ENCODE data around the gene NRBF2. TPM values are rescaled to one million over a fixed set of nuclear protein-coding genes. Genes with fewer than 3 reads are reported as not detected.
"Not testable (repeated sequence)": the region's sequence is repeated elsewhere in the genome, so short reads cannot be mapped to it uniquely, and the experiment has no call there.

Gene NRBF2
- polyA plus RNA-seq, 3 donors = 13.6 to 38.1 (median 17.9) TPM

DNA sequence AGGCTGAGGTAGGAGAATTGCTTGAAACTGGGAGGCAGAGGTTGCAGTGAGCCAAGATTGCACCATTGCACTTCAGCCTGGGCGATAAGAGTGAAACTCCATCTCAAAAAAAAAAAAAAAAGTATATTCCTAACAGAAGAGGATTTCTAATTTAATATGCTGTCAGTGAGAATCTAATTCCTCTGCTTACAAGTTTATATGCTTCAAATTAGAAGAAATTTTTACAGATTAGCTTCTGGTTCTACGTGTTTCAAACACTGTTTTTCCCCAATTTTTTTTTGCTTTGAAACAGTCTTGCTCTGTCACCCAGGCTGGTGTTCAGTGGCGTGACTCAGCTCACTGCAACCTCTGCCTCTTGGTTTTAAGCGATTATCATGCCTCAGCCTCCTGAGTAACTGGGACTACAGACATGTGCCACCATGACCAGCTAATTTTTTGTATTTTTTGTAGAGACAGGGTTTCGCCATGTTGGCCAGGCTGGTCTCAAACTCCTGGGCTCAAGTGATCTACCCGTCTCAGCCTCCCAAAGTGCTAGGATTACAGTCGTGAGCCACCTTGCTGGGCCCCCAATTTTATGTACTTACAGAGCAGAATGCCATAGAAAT is 30.7 kb upstream of the NRBF2 start:
- not testable (repeated sequence) for H3K9me3 Mint-ChIP-seq

GRCh38 chr10:63103178-63103577 is 29.9 kb upstream of the NRBF2 start:
- DNase-seq; H4K20me1 ChIP-seq (ENCODE audit: insufficient read depth, low read length); H3K27ac ChIP-seq (ENCODE audit: low read depth in 1 of 2, low read length in 2 of 2); H3K4me3 Mint-ChIP-seq; H3K9ac ChIP-seq (ENCODE audit: insufficient read depth, low read length, poor library complexity, severe bottlenecking); H2AFZ ChIP-seq (ENCODE audit: insufficient read depth, low read depth, low read length, poor library complexity, severe bottlenecking); H3K36me3 Mint-ChIP-seq; H3K27ac Mint-ChIP-seq; H3K79me2 ChIP-seq (ENCODE audit: insufficient read depth, low read length); H3K9me3 ChIP-seq (replicated peaks in 1 of 2; ENCODE audit: control insufficient read depth in 1 of 2, insufficient read depth in 1 of 2, low read length in 2 of 2); H3K9me3 Mint-ChIP-seq; H3K4me3 ChIP-seq (replicated peaks in 1 of 3; ENCODE audit: low read depth in 2 of 3, low read length in 3 of 3); intact Hi-C loops (cut with micrococcal nuclease); H3K4me1 ChIP-seq (ENCODE audit: control insufficient read depth in 1 of 2, insufficient read depth in 2 of 2, low read length in 2 of 2); H3K27me3 ChIP-seq (ENCODE audit: control insufficient read depth in 2 of 2, insufficient read depth in 2 of 2, low read length in 2 of 2); H3K4me1 Mint-ChIP-seq; H3K4me2 ChIP-seq (replicated peaks; ENCODE audit: extremely low read depth, low read length, poor library complexity, severe bottlenecking); H3K36me3 ChIP-seq (replicated peaks in 1 of 2; ENCODE audit: control insufficient read depth in 1 of 2, insufficient read depth in 2 of 2, low read length in 2 of 2): not testable (repeated sequence)
- H3K27me3 Mint-ChIP-seq (ENCODE audit: low read depth in 3 of 3) = peaks cover 3 to 11% (median 10%) of the 10 kb centered on the region in 3 donors
- 92% methylated on average over 4 of the region's 4 CpGs for WGBS (ENCODE audit: insufficient coverage)

More for the DNA sequence above, 30.7 kb upstream of the NRBF2 start:
- H4K20me1 ChIP-seq (ENCODE audit: insufficient read depth, low read length); H3K27ac Mint-ChIP-seq; H3K9ac ChIP-seq (ENCODE audit: insufficient read depth, low read length, poor library complexity, severe bottlenecking); H3K36me3 ChIP-seq (replicated peaks in 1 of 2; ENCODE audit: control insufficient read depth in 1 of 2, insufficient read depth in 2 of 2, low read length in 2 of 2); H3K9me3 ChIP-seq (replicated peaks in 1 of 2; ENCODE audit: control insufficient read depth in 1 of 2, insufficient read depth in 1 of 2, low read length in 2 of 2); H3K27me3 ChIP-seq (ENCODE audit: control insufficient read depth in 2 of 2, insufficient read depth in 2 of 2, low read length in 2 of 2); DNase-seq; H3K4me3 Mint-ChIP-seq; intact Hi-C loops (cut with micrococcal nuclease); H3K4me1 ChIP-seq (ENCODE audit: control insufficient read depth in 1 of 2, insufficient read depth in 2 of 2, low read length in 2 of 2); H2AFZ ChIP-seq (ENCODE audit: insufficient read depth, low read depth, low read length, poor library complexity, severe bottlenecking); H3K36me3 Mint-ChIP-seq; H3K4me2 ChIP-seq (replicated peaks; ENCODE audit: extremely low read depth, low read length, poor library complexity, severe bottlenecking); H3K27ac ChIP-seq (ENCODE audit: low read depth in 1 of 2, low read length in 2 of 2); H3K4me1 Mint-ChIP-seq; H3K79me2 ChIP-seq (ENCODE audit: insufficient read depth, low read length); H3K4me3 ChIP-seq (replicated peaks in 1 of 3; ENCODE audit: low read depth in 2 of 3, low read length in 3 of 3): not testable (repeated sequence)
- WGBS (ENCODE audit: insufficient coverage) = 95% methylated on average over 4 of the region's 7 CpGs
- H3K27me3 Mint-ChIP-seq (ENCODE audit: low read depth in 3 of 3) = peaks cover 3 to 13% (median 11%) of the 10 kb centered on the region in 3 donors

- no peaks in the 10 kb centered on the region for H4K20me1 ChIP-seq (ENCODE audit: insufficient read depth, low read length)
- peaks cover 3 to 11% (median 9%) of the 10 kb centered on the region in 3 donors for H3K27me3 Mint-ChIP-seq (ENCODE audit: low read depth in 3 of 3)
- DNase-seq = no peak
Measured at GRCh38 chr10:63103971-63104409, 29.1 kb upstream of the NRBF2 start.

More at GRCh38 chr10:63103971-63104409, 29.1 kb upstream of the NRBF2 start:
- TF ChIP-seq CTCF (IDR thresholded peaks at IDR 0.05) = no peak
- Mint-ChIP-seq H3K9me3 (peaks cover 0 to 9% (median 2%) of the 10 kb centered on the region in 7 donors), H3K4me3 (no peak overlapping the region), H3K27ac (no peak overlapping the region), H3K4me1 (peaks cover 8% of the 10 kb centered on the region), H3K36me3 (no peaks in the 10 kb centered on the region)
- Histone ChIP-seq H3K4me1 (ENCODE audit: control insufficient read depth in 1 of 2, insufficient read depth in 2 of 2, low read length in 2 of 2) (no peaks in the 10 kb centered on the region), H2AFZ (ENCODE audit: insufficient read depth, low read depth, low read length, poor library complexity, severe bottlenecking) (no peak overlapping the region), H3K9me3 (replicated peaks in 1 of 2; ENCODE audit: control insufficient read depth in 1 of 2, insufficient read depth in 1 of 2, low read length in 2 of 2) (no peaks in the 10 kb centered on the region), H3K4me3 (replicated peaks in 1 of 3; ENCODE audit: low read depth in 2 of 3, low read length in 3 of 3) (no peak overlapping the region), H3K79me2 (ENCODE audit: insufficient read depth, low read length) (no peaks in the 10 kb centered on the region), H3K4me2 (replicated peaks; ENCODE audit: extremely low read depth, low read length, poor library complexity, severe bottlenecking) (no peak overlapping the region), H3K27ac (ENCODE audit: low read depth in 1 of 2, low read length in 2 of 2) (no peak overlapping the region), H3K27me3 (ENCODE audit: control insufficient read depth in 2 of 2, insufficient read depth in 2 of 2, low read length in 2 of 2) (no peaks in the 10 kb centered on the region), H3K36me3 (replicated peaks in 1 of 2; ENCODE audit: control insufficient read depth in 1 of 2, insufficient read depth in 2 of 2, low read length in 2 of 2) (no peaks in the 10 kb centered on the region), H3K9ac (ENCODE audit: insufficient read depth, low read length, poor library complexity, severe bottlenecking) (no peak overlapping the region)
- WGBS (ENCODE audit: insufficient coverage) = 100% methylated on average over 3 of the region's 7 CpGs
- intact Hi-C loops (cut with micrococcal nuclease) = no loop called here

Measured in CD14-positive monocyte (primary cell).